ENCODE data around the gene NFS1. TPM values are rescaled to one million over a fixed set of nuclear protein-coding genes. Genes with fewer than 3 reads are reported as not detected.
A peak's percentile ranks its signal among the peaks of the same experiment; 100 is the strongest.
"Not testable (repeated sequence)": the region's sequence is repeated elsewhere in the genome, so short reads cannot be mapped to it uniquely, and the experiment has no call there.

NFS1 gene
- total RNA-seq, 2 experiments from 2014 or later: 33.6 to 38.1 TPM

DNA sequence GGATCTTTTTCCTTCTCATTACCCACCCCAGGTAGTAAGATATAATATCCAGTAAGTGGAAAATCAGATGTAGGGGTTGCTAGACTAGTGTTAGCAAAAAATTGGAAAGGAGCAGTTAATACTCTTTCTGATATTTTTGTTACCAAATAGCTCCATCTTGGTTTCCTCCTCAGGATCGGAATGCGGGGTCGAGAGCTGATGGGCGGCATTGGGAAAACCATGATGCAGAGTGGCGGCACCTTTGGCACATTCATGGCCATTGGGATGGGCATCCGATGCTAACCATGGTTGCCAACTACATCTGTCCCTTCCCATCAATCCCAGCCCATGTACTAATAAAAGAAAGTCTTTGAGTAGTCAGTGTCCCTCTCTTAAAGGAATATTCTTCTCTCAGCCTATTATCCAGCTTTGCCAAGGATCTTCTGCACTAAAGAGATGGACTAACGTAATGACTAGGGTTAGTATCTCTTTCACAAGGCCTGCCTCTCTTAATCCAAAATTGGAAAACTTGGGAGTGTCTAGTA is 1.5 kb upstream of the NFS1 start:
- H3K4me1 Mint-ChIP-seq (ENCODE audit: low read depth): peaks cover 42% of the 10 kb centered on the region
- H3K36me3 Mint-ChIP-seq (ENCODE audit: low read depth): peaks cover 44% of the 10 kb centered on the region
- H3K9me3 Mint-ChIP-seq: no peaks in the 10 kb centered on the region
- CTCF ChIA-PET: interaction anchor here (0.6 to 1.1 kb wide), 3 partner anchors 82 to 242 kb away, joined by 3 to 4 read pairs (median 4); no protein-coding TSS in a partner anchor
- no peaks in the 10 kb centered on the region for H3K27me3 Mint-ChIP-seq (ENCODE audit: low read depth)
- intact Hi-C loops (cut with micrococcal nuclease): loop anchor here (1.0 kb wide), 1 partner anchor 11 kb away; no protein-coding TSS in a partner anchor
- peak overlapping the region; percentile 93 for H3K4me3 Mint-ChIP-seq
- no peak for DNase-seq
- peak overlapping the region; percentile 60 for H3K27ac Mint-ChIP-seq

DNA sequence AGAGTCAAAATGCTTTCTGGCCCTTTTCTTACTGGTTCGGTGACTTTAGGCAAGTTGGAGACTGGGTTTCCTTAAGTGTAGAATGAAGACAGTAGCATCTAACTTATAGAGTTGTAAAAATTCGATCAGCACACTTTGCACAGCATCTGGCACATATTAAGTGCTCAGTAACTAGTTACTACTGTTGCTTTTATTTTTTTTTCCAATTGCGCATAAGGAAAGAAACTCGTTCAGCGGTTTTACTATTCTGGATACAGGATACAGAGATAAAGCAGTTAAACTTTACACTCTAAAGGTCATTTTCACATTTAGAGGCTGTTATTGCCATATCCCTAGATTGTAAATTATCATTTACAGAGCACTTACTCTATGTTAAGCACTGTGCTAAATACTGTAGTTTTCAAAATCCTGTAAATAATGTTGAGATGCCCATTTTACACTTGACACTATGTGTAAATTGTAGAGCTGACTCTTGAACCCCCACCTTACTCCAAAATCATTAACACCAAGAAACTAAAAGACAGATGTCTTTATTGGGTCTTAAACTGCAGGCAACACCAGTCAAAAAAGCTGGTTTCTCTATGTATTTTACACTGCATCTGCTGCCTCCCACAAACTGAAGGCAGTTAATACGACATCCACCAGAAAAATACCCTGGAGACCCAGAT is 939 bp upstream of the NFS1 start:
- peak overlapping the region; percentile 93 for H3K4me3 Mint-ChIP-seq
- H3K9me3 Mint-ChIP-seq: no peaks in the 10 kb centered on the region
- no peaks in the 10 kb centered on the region for H3K27me3 Mint-ChIP-seq (ENCODE audit: low read depth)
- CTCF ChIA-PET: interaction anchor here (1.1 kb wide), 1 partner anchor 217 kb away, joined by 4 read pairs; no protein-coding TSS in a partner anchor
- H3K4me1 Mint-ChIP-seq (ENCODE audit: low read depth): peaks cover 42% of the 10 kb centered on the region
- H3K27ac Mint-ChIP-seq: peak overlapping the region; percentile 92
- intact Hi-C loops (cut with micrococcal nuclease): loop anchor here (1.0 to 5.0 kb wide), 8 partner anchors 11 to 252 kb away; partner anchors contain the start of genes CPNE1, RBM12, RBM39 and SCAND1
- DNase-seq: no peak
- H3K36me3 Mint-ChIP-seq (ENCODE audit: low read depth): peaks cover 44% of the 10 kb centered on the region

GRCh38 chr20:35698298-35699126 is 640 bp downstream of the NFS1 start:
- CTCF ChIA-PET: interaction anchor here (0.6 to 0.9 kb wide), 2 partner anchors 82 to 98 kb away, joined by 3 to 4 read pairs; no protein-coding TSS in a partner anchor

GRCh38 chr20:35697696-35698297 is 1.4 kb downstream of the NFS1 start:
- no peaks in the 10 kb centered on the region for H3K27me3 Mint-ChIP-seq (ENCODE audit: low read depth)
- H3K27ac Mint-ChIP-seq: no peak overlapping the region
- peak overlapping the region; percentile 93 for H3K4me3 Mint-ChIP-seq
- CTCF ChIA-PET: interaction anchor here (0.6 kb wide), 1 partner anchor 81 kb away, joined by 4 read pairs; no protein-coding TSS in a partner anchor
- H3K4me1 Mint-ChIP-seq (ENCODE audit: low read depth): peaks cover 40% of the 10 kb centered on the region
- intact Hi-C loops (cut with micrococcal nuclease): loop anchor here (2.0 to 5.0 kb wide), 3 partner anchors 45 to 255 kb away; partner anchors contain the start of genes RBM39 and SCAND1
- no peaks in the 10 kb centered on the region for H3K9me3 Mint-ChIP-seq
- peaks cover 31% of the 10 kb centered on the region for H3K36me3 Mint-ChIP-seq (ENCODE audit: low read depth)
- DNase-seq: no peak

More at GRCh38 chr20:35698298-35699126, 640 bp downstream of the NFS1 start:
- DNase-seq: no peak
- intact Hi-C loops (cut with micrococcal nuclease): loop anchor here (1.0 to 5.0 kb wide), 7 partner anchors 34 to 254 kb away; partner anchors contain the start of genes CPNE1, RBM12, RBM39 and SCAND1
- H3K27me3 Mint-ChIP-seq (ENCODE audit: low read depth): no peaks in the 10 kb centered on the region
- H3K27ac Mint-ChIP-seq: peak overlapping the region; percentile 81
- peaks cover 40% of the 10 kb centered on the region for H3K4me1 Mint-ChIP-seq (ENCODE audit: low read depth)
- peak overlapping the region; percentile 93 for H3K4me3 Mint-ChIP-seq
- no peaks in the 10 kb centered on the region for H3K9me3 Mint-ChIP-seq
- H3K36me3 Mint-ChIP-seq (ENCODE audit: low read depth): peaks cover 32% of the 10 kb centered on the region

GRCh38 chr20:35695978-35696377 is 3.2 kb downstream of the NFS1 start:
- intact Hi-C loops (cut with micrococcal nuclease): loop anchor here (5.0 kb wide), 1 partner anchor 256 kb away; the partner anchor contains the start of gene SCAND1

DNA sequence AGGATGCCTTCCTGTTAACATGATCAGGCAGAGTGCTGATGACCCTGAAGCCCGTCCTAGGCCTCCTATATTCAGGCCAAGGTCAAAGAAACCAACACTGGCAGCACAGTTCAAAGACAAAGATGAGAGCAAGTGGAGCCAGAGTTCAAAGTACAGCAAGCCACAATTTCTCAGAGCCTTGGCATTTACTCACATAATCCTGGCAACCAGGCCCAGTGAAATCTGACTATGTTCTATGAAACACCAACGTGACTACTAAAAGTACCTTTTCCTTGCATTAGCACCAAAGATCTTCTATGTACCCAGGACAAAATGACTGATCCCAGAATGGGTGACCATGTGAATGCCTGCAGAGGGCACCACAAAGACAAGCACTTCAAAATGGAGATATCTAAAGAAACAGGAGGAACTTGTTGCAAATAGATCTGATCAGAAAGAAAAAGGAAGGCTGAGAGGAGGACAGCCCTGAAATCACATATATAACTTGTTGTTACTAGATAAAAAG is 3.9 kb downstream of the NFS1 start:
- intact Hi-C loops (cut with micrococcal nuclease): loop anchor here (5.0 kb wide), 1 partner anchor 257 kb away; the partner anchor contains the start of gene SCAND1
- CTCF ChIA-PET: no interaction called here
- no peaks in the 10 kb centered on the region for H3K27me3 Mint-ChIP-seq (ENCODE audit: low read depth)
- DNase-seq: no peak
- H3K36me3 Mint-ChIP-seq (ENCODE audit: low read depth): peaks cover 22% of the 10 kb centered on the region
- no peak overlapping the region for H3K4me3 Mint-ChIP-seq
- peak overlapping the region; percentile 17 for H3K27ac Mint-ChIP-seq
- H3K9me3 Mint-ChIP-seq: no peaks in the 10 kb centered on the region
- peaks cover 24% of the 10 kb centered on the region for H3K4me1 Mint-ChIP-seq (ENCODE audit: low read depth)

More at GRCh38 chr20:35695978-35696377, 3.2 kb downstream of the NFS1 start:
- Mint-ChIP-seq H3K27me3 (ENCODE audit: low read depth) (no peaks in the 10 kb centered on the region), H3K36me3 (ENCODE audit: low read depth) (peaks cover 26% of the 10 kb centered on the region), H3K4me1 (ENCODE audit: low read depth) (peaks cover 31% of the 10 kb centered on the region), H3K27ac (no peak overlapping the region), H3K9me3 (no peaks in the 10 kb centered on the region), H3K4me3 (no peak overlapping the region)
- no peak for DNase-seq
- CTCF ChIA-PET: interaction anchor here (1.6 kb wide), 1 partner anchor 95 kb away, joined by 9 read pairs; no protein-coding TSS in a partner anchor

- Mint-ChIP-seq H3K27ac (no peak overlapping the region), H3K9me3 (no peaks in the 10 kb centered on the region), H3K27me3 (ENCODE audit: low read depth) (no peaks in the 10 kb centered on the region), H3K4me1 (ENCODE audit: low read depth) (no peaks in the 10 kb centered on the region), H3K4me3 (no peak overlapping the region), H3K36me3 (ENCODE audit: low read depth) (peaks cover 23% of the 10 kb centered on the region)
- CTCF ChIA-PET: no interaction called here
- intact Hi-C loops (cut with micrococcal nuclease): no loop called here
- DNase-seq: no peak
Observed at GRCh38 chr20:35690265-35690664, 8.9 kb downstream of the NFS1 start.

GRCh38 chr20:35686872-35687271 is 12.3 kb downstream of the NFS1 start:
- H3K4me3 Mint-ChIP-seq; H3K9me3 Mint-ChIP-seq; H3K27ac Mint-ChIP-seq; H3K27me3 Mint-ChIP-seq (ENCODE audit: low read depth); H3K4me1 Mint-ChIP-seq (ENCODE audit: low read depth): not testable (repeated sequence)
- CTCF ChIA-PET: interaction anchor here (1.1 kb wide), 1 partner anchor 197 kb away, joined by 3 read pairs; no protein-coding TSS in a partner anchor
- peaks cover 17% of the 10 kb centered on the region for H3K36me3 Mint-ChIP-seq (ENCODE audit: low read depth)
- intact Hi-C loops (cut with micrococcal nuclease): loop anchor here (1.0 kb wide), 1 partner anchor 197 kb away; no protein-coding TSS in a partner anchor
- peak; percentile 23 for DNase-seq

DNA sequence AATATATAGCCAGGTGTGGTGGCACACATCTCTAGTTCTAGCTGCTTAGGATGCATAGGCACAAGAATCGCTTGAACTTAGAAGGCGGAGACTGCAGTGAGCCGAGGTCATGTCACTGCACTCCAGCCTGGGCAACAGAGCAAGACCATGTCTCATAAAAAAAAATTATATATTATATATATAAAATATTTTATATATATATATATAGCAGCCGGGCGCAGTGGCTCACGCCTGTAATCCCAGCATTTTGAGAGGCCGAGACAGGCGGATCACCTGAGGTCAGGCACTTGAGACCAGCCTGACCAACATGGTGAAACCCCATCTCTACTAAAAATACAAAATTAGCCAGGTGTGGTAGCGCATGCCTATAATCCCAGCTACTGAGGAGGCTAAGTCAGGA is 13.8 kb downstream of the NFS1 start:
- H3K36me3 Mint-ChIP-seq (ENCODE audit: low read depth): peaks cover 16% of the 10 kb centered on the region
- H3K4me1 Mint-ChIP-seq (ENCODE audit: low read depth); intact Hi-C loops (cut with micrococcal nuclease); DNase-seq; CTCF ChIA-PET; H3K27me3 Mint-ChIP-seq (ENCODE audit: low read depth); H3K9me3 Mint-ChIP-seq; H3K27ac Mint-ChIP-seq; H3K4me3 Mint-ChIP-seq: not testable (repeated sequence)

- intact Hi-C loops (cut with micrococcal nuclease): no loop called here
- Mint-ChIP-seq H3K36me3 (ENCODE audit: low read depth) (peaks cover 4% of the 10 kb centered on the region), H3K27ac (no peak overlapping the region), H3K4me1 (ENCODE audit: low read depth) (no peaks in the 10 kb centered on the region), H3K9me3 (no peaks in the 10 kb centered on the region), H3K4me3 (no peak overlapping the region), H3K27me3 (ENCODE audit: low read depth) (no peaks in the 10 kb centered on the region)
- CTCF ChIA-PET: no interaction called here
- no peak for DNase-seq
Observed at GRCh38 chr20:35681960-35682359, 17.2 kb downstream of the NFS1 start.

GRCh38 chr20:35680452-35681183 is 18.5 kb downstream of the NFS1 start:
- no peak for DNase-seq
- Mint-ChIP-seq H3K36me3 (ENCODE audit: low read depth) (peaks cover 4% of the 10 kb centered on the region), H3K9me3 (no peaks in the 10 kb centered on the region), H3K4me3 (no peak overlapping the region), H3K27me3 (ENCODE audit: low read depth) (no peaks in the 10 kb centered on the region), H3K27ac (no peak overlapping the region), H3K4me1 (ENCODE audit: low read depth) (no peaks in the 10 kb centered on the region)
- intact Hi-C loops (cut with micrococcal nuclease): no loop called here
- CTCF ChIA-PET: interaction anchor here (0.7 to 0.8 kb wide), 2 partner anchors 205 to 218 kb away, joined by 3 to 5 read pairs; no protein-coding TSS in a partner anchor
